H9 (cell line): ENCODE measurements around the gene CLK3. TPM values are rescaled to one million over a fixed set of nuclear protein-coding genes. Genes with fewer than 3 reads are reported as not detected.

ENCODE experiments used
- DNase-seq: peaks from one replicate; pipeline ENCODE4 v3.0.0-alpha.2; 2017
- H2AFZ ChIP-seq: one replicate; pipeline ENCODE4 v1.6.1; 2013; ENCODE audit warnings: mild to moderate bottlenecking, low read length, control low read depth, moderate library complexity
- H2AK5ac ChIP-seq: 2 replicates; pipeline ENCODE4 v1.6.1; 2013; ENCODE audit warnings: low read length, control low read depth, mixed read lengths; ENCODE audit not compliant: insufficient read length
- H2BK120ac ChIP-seq: one replicate; pipeline ENCODE4 v1.6.1; 2013; ENCODE audit warnings: low read depth, mild to moderate bottlenecking, low read length, control low read depth, inconsistent platforms; ENCODE audit not compliant: poor library complexity, severe bottlenecking
- H2BK12ac ChIP-seq: 2 replicates; pipeline ENCODE4 v1.6.1; 2013; ENCODE audit warnings: low read length, control low read depth, mixed read lengths, low read depth; ENCODE audit not compliant: insufficient read length
- H2BK15ac ChIP-seq: 2 replicates; pipeline ENCODE4 v1.6.1; 2013; ENCODE audit warnings: low read depth, low read length, control low read depth
- H2BK20ac ChIP-seq: one replicate; pipeline ENCODE4 v1.6.1; 2013; ENCODE audit warnings: low read depth, mild to moderate bottlenecking, low read length, control low read depth, inconsistent platforms; ENCODE audit not compliant: poor library complexity, severe bottlenecking
- H2BK5ac ChIP-seq: 2 replicates; pipeline ENCODE4 v1.6.1; 2013; ENCODE audit warnings: low read length, control low read depth, mixed read lengths; ENCODE audit not compliant: insufficient read length
- H3K14ac ChIP-seq: 2 replicates; pipeline ENCODE4 v1.6.1; 2013; ENCODE audit warnings: low read length, control low read depth; ENCODE audit not compliant: insufficient read depth
- H3K18ac ChIP-seq: 2 replicates; pipeline ENCODE4 v1.6.1; 2013; ENCODE audit warnings: low read depth, mild to moderate bottlenecking, mixed read lengths, low read length, control low read depth; ENCODE audit not compliant: insufficient read length
- H3K23ac ChIP-seq: 2 replicates; pipeline ENCODE4 v1.6.1; 2013; ENCODE audit warnings: low read length, control low read depth, mixed read lengths, low read depth; ENCODE audit not compliant: insufficient read length
- H3K23me2 ChIP-seq: 2 replicates; pipeline ENCODE4 v1.6.1; 2013; ENCODE audit warnings: low read depth, mild to moderate bottlenecking, mixed read lengths, low read length, control low read depth; ENCODE audit not compliant: insufficient read length, poor library complexity, severe bottlenecking
- H3K27ac ChIP-seq: 2 replicates; pipeline ENCODE4 v1.5.1; 2013; ENCODE audit warnings: low read length, control low read depth, mixed read lengths, low read depth; ENCODE audit not compliant: insufficient read length
- H3K27me3 ChIP-seq: 2 replicates; pipeline ENCODE4 v1.6.1; 2013; ENCODE audit warnings: low read length, control low read depth, inconsistent platforms; ENCODE audit not compliant: insufficient read depth
- H3K4ac ChIP-seq: 2 replicates; pipeline ENCODE4 v1.6.1; 2013; ENCODE audit warnings: low read depth, mild to moderate bottlenecking, control low read depth, inconsistent platforms, low read length, moderate library complexity
- H3K4me1 ChIP-seq: 2 replicates; pipeline ENCODE4 v1.6.1; 2013; ENCODE audit warnings: low read length, control low read depth, inconsistent platforms; ENCODE audit not compliant: insufficient read depth
- H3K4me2 ChIP-seq: 2 replicates; pipeline ENCODE4 v1.6.1; 2013; ENCODE audit warnings: low read length, control low read depth, mixed read lengths; ENCODE audit not compliant: insufficient read length, insufficient read depth
- H3K56ac ChIP-seq: 2 replicates; pipeline ENCODE4 v1.6.1; 2013; ENCODE audit warnings: low read depth, mild to moderate bottlenecking, mixed read lengths, low read length, control low read depth; ENCODE audit not compliant: insufficient read length
- H3K79me1 ChIP-seq: 2 replicates; pipeline ENCODE4 v1.6.1; 2013; ENCODE audit warnings: low read depth, mild to moderate bottlenecking, moderate library complexity, low read length, control low read depth, inconsistent platforms; ENCODE audit not compliant: insufficient read depth, poor library complexity, severe bottlenecking
- H3K79me2 ChIP-seq: 2 replicates; pipeline ENCODE4 v1.6.1; 2013; ENCODE audit warnings: low read length, control low read depth, inconsistent platforms; ENCODE audit not compliant: insufficient read depth
- H3K9ac ChIP-seq: 2 replicates; pipeline ENCODE4 v1.6.1; 2013; ENCODE audit warnings: low read length, control low read depth, mixed read lengths; ENCODE audit not compliant: insufficient read length; ENCODE audit errors: extremely low read depth
- H3K9me3 ChIP-seq: one replicate; pipeline ENCODE4 v1.6.1; 2013; ENCODE audit warnings: low read depth, low read length, inconsistent platforms; ENCODE audit not compliant: control insufficient read depth
- H3T11ph ChIP-seq: one replicate; pipeline ENCODE4 v1.6.1; 2013; ENCODE audit warnings: mild to moderate bottlenecking, low read length, control low read depth, inconsistent platforms
- H4K20me1 ChIP-seq: one replicate; pipeline ENCODE4 v1.6.1; 2013; ENCODE audit not compliant: control insufficient read depth, insufficient read length, insufficient read depth
- H4K5ac ChIP-seq: 2 replicates; pipeline ENCODE4 v1.6.1; 2013; ENCODE audit warnings: low read depth, mild to moderate bottlenecking, mixed read lengths, low read length, control low read depth; ENCODE audit not compliant: insufficient read length
- H4K8ac ChIP-seq: replicated peaks from 2 replicates; pipeline ENCODE4 v1.6.1; 2013; ENCODE audit warnings: low read length, control low read depth, mixed read lengths, low read depth; ENCODE audit not compliant: insufficient read length
- H4K91ac ChIP-seq: 2 replicates; pipeline ENCODE4 v1.6.1; 2013; ENCODE audit warnings: low read depth, mild to moderate bottlenecking, moderate library complexity, mixed read lengths, low read length, control low read depth; ENCODE audit not compliant: insufficient read length
- H3K27ac Mint-ChIP-seq, 3 experiments: 2 replicates in 2 of 3; 3 replicates in 1 of 3; pipeline ENCODE4 v1.8.0; 2020 to 2021; ENCODE audit warnings: mixed read lengths in 3 of 3, mild to moderate bottlenecking in 1 of 3, moderate library complexity in 1 of 3
- H3K27me3 Mint-ChIP-seq: 2 replicates; pipeline ENCODE4 v1.8.0; 2021; ENCODE audit warnings: low read depth, mild to moderate bottlenecking, moderate library complexity, mixed read lengths
- H3K36me3 Mint-ChIP-seq, 3 experiments: 2 replicates in 2 of 3; 3 replicates in 1 of 3; pipeline ENCODE4 v1.8.0; 2020 to 2021; ENCODE audit warnings: low read depth in 3 of 3, mixed read lengths in 3 of 3; ENCODE audit not compliant: insufficient read depth in 1 of 3
- H3K4me1 Mint-ChIP-seq, 2 experiments: 2 replicates each; pipeline ENCODE4 v1.8.0; 2020; ENCODE audit warnings: mixed read lengths in 2 of 2
- H3K4me3 Mint-ChIP-seq, 2 experiments: 2 replicates in 1 of 2; 3 replicates in 1 of 2; pipeline ENCODE4 v1.8.0; 2020 to 2021; ENCODE audit warnings: mild to moderate bottlenecking in 2 of 2, mixed read lengths in 2 of 2, moderate library complexity in 1 of 2
- H3K9me3 Mint-ChIP-seq, 2 experiments: 2 replicates in 1 of 2; 3 replicates in 1 of 2; pipeline ENCODE4 v1.8.0; 2020; ENCODE audit warnings: mild to moderate bottlenecking in 2 of 2, mixed read lengths in 2 of 2, moderate library complexity in 1 of 2
- WGBS: extraction: QIAGEN DNeasy Blood & Tissue Kit; methylation state at CpG from one replicate; pipeline ENCODE4 v1.1.7; 2013; ENCODE audit warnings: missing lambda C conversion rate, low lambda C conversion rate, mixed read lengths; ENCODE audit not compliant: insufficient read length; ENCODE audit errors: extremely low coverage; 5-methylcytosine and 5-hydroxymethylcytosine counted together
- total RNA-seq: library from RNA; stranded (reverse); gene quantifications from 2 replicates; pipeline ENCODE4 v1.2.1, GENCODE V29; 2021
- TF ChIP-seq, protein P1 (sequence below): fragments of 200-600 bp; sonication (generic); conservative IDR thresholded peaks from 3 replicates; pipeline ENCODE4 v1.8.0; 2021; ENCODE audit warnings: antibody characterized with exemption, mild to moderate bottlenecking

The CLK3 gene
- total RNA-seq, 1 experiment from 2014 or later = 40.8 TPM

GRCh38 chr15:74604983-74605794 is 10.4 kb upstream of the CLK3 start:
- no peak overlapping the region for H3K27ac Mint-ChIP-seq
- Histone ChIP-seq H3K27me3 (no peaks in the 10 kb centered on the region), H3K79me2 (no peaks in the 10 kb centered on the region), H2BK15ac (no peak overlapping the region), H3K4me2 (no peak overlapping the region), H3K27ac (no peak overlapping the region), H4K91ac (no peak overlapping the region), H3K79me1 (no peaks in the 10 kb centered on the region), H3K9ac (no peak overlapping the region), H2BK120ac (no peak overlapping the region), H4K5ac (no peak overlapping the region), H4K8ac (no peak overlapping the region), H3K23me2 (no peaks in the 10 kb centered on the region), H2BK20ac (no peak overlapping the region), H3K14ac (no peak overlapping the region; the same call in 1 of the 2 replicates), H2AFZ (no peak overlapping the region), H3K4ac (no peak overlapping the region), H3T11ph (no peak overlapping the region), H2BK5ac (no peak overlapping the region), H2BK12ac (no peak overlapping the region), H2AK5ac (no peak overlapping the region), H3K18ac (no peak overlapping the region), H3K56ac (no peak overlapping the region), H3K23ac (no peak overlapping the region), H4K20me1 (no peaks in the 10 kb centered on the region), H3K9me3 (no peaks in the 10 kb centered on the region), H3K4me1 (no peaks in the 10 kb centered on the region)
- no CpG with 5 or more reads among the region's 12 CpGs for WGBS
- no peak for DNase-seq
- peaks cover 22% of the 10 kb centered on the region for H3K27me3 Mint-ChIP-seq
- H3K36me3 Mint-ChIP-seq = no peaks in the 10 kb centered on the region; a peak in 1 of 7 replicates
- no peaks in the 10 kb centered on the region for H3K9me3 Mint-ChIP-seq
- peaks cover 2% of the 10 kb centered on the region in 2 experiments; a peak in 1 of 4 replicates for H3K4me1 Mint-ChIP-seq
- no peak overlapping the region for H3K4me3 Mint-ChIP-seq
- TF ChIP-seq, protein P1, sequence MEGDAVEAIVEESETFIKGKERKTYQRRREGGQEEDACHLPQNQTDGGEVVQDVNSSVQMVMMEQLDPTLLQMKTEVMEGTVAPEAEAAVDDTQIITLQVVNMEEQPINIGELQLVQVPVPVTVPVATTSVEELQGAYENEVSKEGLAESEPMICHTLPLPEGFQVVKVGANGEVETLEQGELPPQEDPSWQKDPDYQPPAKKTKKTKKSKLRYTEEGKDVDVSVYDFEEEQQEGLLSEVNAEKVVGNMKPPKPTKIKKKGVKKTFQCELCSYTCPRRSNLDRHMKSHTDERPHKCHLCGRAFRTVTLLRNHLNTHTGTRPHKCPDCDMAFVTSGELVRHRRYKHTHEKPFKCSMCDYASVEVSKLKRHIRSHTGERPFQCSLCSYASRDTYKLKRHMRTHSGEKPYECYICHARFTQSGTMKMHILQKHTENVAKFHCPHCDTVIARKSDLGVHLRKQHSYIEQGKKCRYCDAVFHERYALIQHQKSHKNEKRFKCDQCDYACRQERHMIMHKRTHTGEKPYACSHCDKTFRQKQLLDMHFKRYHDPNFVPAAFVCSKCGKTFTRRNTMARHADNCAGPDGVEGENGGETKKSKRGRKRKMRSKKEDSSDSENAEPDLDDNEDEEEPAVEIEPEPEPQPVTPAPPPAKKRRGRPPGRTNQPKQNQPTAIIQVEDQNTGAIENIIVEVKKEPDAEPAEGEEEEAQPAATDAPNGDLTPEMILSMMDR = no peak
